Embryonic facial prominence (tissue), 1 donor: ENCODE measurements around the gene SFI1.

Experiments used
- DNase-seq: peaks from one replicate; pipeline ENCODE4 v3.0.0-alpha.2; 2016; ENCODE audit errors: extremely low spot score

SFI1 gene

GRCh38 chr22:31616315-31616980 is 120.1 kb downstream of the SFI1 start:
- DNase-seq = no peak

DNA sequence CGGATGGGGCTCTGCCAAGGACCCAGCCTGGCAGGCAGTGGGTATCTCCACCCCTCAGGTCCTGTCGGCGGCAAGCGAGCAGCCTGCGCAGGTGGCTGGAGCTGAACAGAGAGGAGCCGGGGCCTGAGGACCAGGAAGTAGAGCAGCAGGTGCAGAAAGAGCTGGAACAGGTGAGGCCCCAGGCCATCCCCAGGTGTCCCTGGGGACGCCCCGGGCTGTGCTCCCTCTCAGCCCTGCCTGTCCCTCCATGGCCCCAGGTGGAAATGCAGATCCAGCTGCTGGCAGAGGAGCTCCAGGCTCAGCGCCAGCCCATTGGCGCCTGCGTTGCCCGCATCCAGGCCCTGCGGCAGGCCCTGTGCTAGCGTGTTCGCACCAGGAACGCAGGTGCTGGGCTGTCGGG is 121.7 kb downstream of the SFI1 start:
- DNase-seq = no peak

DNA sequence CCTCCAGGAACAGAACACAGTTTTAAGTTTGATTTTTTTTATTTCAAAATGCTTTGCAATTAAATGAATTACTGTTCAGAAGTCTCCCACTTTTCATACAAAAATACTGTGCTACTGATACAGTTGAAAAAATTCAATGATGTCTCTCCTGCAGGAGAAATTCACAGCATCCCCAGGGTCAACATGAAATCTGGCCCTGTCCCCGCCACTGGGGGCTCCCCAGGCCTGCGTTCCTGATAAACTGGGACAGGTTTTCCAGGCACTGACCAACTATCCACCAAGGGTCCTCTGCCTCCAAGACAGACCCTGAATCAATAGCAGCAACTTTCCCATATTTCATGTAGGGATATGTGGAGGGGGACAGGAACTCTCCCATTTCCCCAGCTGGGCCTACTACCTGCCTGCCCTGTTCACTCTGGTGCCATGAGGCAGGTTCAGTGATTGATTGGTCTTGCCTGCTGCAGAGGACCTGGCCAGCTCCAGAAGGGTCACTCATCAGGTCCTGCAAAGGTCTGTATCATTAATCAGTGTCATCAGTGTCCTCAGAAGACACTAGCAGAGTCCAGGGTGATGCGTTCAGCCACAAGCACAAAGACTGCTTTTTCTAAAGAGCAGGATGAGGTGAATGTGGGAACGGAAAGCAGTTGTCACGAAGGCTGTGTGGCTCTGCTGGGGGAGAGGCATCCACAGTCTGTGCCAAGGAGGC is 122.3 kb downstream of the SFI1 start:
- DNase-seq = no peak

DNA sequence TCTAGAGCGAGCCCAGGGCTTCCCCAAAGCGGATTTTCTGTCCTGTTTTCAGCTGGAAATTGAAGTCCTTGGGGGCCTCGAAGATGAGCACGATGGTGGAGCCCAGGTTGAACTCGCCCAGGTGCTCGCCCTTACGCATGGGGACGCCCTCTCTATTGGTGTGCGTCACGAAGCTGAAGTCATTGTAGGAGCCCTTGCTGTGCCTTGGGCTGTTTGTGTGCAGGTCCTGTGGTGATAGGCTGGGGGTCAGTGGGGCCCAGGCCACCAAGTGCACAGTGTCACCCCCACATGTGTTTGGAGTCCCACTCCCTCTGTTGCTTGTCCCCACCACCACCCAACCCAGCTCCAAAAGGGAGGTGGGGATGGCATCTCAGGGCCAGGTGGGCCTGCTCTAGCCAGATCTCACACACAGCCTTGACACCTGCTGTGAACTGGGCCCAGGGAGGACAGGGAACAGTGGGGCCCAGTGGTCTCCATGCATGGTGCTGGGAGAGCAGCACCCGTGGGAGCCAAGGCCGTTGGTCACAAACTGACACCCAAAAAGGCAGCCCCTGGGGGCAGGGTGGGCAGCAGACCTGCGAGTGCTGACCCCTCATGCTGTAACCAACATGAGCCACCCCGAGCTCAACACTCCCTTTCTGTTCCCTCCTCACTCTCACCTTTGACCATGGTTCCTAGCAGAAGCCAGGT is 123.4 kb downstream of the SFI1 start:
- DNase-seq = no peak

GRCh38 chr22:31620756-31621480 is 124.6 kb downstream of the SFI1 start:
- DNase-seq = no peak

DNA sequence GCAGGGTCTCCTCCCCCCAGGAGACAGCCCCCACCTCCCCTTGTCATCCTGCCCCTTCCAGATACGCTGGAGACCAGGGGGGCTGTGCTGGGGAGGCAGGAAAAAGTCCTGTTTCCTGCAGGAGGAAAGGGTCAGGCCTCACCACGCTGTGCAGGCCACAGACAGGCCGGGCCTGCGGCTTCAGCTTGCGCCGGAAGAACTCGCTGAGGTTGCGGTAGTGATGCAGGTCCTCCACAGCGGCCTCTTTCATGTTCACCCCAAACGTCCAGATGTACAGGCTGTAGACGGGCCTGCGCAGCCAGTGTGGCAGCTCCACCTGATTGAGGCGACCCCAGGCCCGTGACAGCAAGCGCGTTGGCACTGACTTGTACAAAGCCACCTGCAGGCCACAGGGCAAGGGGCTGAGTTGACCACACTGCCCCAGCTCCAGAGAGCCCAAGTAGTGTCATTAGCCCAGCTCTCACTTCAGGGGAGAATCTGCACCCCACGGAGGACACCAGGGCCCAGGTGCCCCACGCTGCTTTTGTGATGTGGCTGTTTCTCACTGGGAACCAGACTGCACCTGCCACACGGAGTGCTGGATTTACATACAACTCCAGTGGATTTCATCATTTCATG is 125.3 kb downstream of the SFI1 start:
- no peak for DNase-seq

GRCh38 chr22:31622980-31623379 is 126.6 kb downstream of the SFI1 start:
- no peak for DNase-seq

- DNase-seq = no peak
Measured at GRCh38 chr22:31623592-31624304, 127.4 kb downstream of the SFI1 start.

DNA sequence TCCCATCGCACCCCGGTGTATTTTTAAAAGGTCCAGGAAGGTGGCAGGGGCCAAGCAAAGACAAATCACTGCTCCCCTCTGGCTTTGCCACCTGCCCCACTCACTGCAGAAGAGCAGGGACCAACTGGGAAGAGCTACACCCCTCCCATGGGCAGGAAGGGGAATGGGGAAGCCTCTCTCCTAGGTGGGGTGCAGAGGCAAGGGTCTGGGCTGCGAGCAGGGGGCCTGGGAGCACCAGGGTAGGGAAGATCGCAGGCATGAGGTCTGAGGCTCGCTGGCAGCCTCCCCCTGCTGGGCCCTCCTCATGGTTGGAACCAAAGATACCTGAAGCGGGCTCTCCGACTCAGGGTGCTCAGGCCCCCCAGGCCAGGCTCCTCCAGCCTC is 128.9 kb downstream of the SFI1 start:
- DNase-seq = no peak

- no peak for DNase-seq
Measured at GRCh38 chr22:31625661-31626426, 129.5 kb downstream of the SFI1 start.

GRCh38 chr22:31626427-31627150 is 130.3 kb downstream of the SFI1 start:
- DNase-seq = no peak

GRCh38 chr22:31627223-31627731 is 130.9 kb downstream of the SFI1 start:
- DNase-seq = no peak

DNA sequence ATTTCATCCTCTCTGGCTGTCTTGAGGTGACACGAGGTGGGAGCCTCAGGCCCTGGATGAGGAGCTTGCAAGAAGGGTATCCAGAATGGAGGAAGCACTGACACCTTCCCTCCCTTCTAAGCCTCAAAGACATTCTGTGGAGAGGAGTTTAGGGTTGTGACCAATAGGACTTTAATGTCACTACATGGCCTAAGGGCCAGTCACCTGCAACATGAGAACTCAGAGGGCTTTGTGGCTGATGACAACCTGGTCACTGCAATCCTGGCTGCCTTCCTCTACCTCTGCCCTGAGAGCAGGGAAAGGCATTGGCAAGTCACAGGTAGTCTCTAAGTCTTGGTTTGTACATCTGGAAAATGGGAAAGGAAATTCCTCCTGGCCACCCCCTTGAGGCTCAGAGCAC is 132.0 kb downstream of the SFI1 start:
- DNase-seq = no peak

GRCh38 chr22:31628969-31629708 is 132.8 kb downstream of the SFI1 start:
- no peak for DNase-seq

DNA sequence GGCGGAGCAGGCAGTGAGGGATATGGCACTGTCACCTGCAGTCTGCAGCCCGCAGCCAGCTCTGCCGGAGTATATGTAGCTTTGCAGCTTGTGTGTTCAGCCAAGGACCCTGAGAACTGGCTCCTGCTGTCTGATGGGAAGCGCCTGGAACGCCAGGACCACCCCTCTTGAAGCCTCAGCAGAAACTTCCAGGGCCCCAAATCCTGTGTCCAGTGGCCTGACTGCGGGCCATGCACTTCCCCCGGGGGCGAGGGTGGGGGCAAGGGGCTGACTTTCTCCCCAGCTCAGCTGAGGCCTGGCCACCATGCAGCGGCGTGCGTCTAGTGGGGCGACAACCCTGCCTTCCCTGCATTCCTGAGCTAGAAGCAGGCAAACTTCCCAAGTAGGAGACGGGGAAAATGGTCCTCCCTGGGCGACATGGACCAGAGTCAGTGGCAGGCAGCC is 133.4 kb downstream of the SFI1 start:
- DNase-seq = no peak

DNA sequence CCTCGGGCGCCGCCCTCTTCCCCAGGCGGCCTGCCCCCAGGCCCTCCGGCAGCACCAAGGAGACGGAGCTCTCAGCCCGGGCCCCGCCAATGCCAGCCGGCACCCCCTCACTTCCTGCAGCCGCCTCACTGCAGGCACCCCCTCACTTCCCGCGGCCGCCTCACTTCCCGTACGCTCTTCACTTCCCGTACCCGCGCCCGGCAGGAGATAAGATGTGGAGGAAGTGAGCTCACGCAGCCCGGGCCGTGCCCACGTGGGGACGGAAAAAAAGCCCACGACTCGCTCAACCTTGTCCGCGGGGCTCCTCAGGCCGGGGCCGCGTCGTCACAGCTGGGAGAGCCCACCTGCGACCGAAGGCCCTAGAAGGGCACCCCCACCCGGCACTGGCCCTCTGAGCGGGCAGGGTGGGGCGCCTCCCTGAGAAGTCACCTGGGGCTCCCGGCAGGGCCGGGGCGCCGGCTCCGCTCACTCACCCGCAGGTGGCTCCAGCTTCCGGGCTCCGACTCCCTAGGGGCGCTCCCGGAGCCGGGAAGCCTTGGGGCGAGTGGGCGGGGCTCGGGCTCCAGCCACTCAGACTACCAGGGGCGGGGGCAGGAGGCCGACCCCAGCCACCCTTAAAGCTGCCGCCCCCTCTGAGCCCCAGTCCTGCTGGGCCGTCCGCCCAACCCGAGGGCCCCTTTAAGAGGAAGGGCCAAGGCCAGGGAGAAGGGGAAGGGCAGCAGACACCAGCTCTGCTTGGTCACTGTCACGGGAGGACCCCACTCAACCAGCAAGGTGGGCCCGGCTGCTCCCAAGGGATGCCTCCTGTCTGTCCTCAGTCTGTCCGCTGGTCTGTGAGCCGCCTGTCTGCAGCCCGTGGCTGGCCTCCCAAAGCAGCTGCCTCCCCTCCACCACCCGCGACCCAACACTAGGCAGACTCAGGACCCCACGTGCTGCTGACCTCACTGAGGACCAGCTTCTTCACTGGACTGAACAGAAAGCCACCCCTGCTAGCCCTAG is 134.3 kb downstream of the SFI1 start:
- DNase-seq = peak; percentile 85

- DNase-seq = no peak
Measured at GRCh38 chr22:31631436-31631835, 135.1 kb downstream of the SFI1 start.
